CD4-positive, alpha-beta T cell (primary cell): Measurements from ENCODE around the gene PLEKHA7. TPM values are rescaled to one million over a fixed set of nuclear protein-coding genes. Genes with fewer than 3 reads are reported as not detected.
A peak's percentile ranks its signal among the peaks of the same experiment; 100 is the strongest.

Experiments used
- ATAC-seq: fragments of 200-7000 bp; cut with Tn5 transposase; one replicate; pipeline ENCODE4 v1.10.0; 2022; ENCODE audit warnings: mild to moderate bottlenecking; ENCODE audit not compliant: poor library complexity
- CTCF ChIA-PET: fragments of 350-600 bp; sonication (Branson Sonifier 250); formaldehyde crosslinking; loops from one replicate; lab custom pipeline; 2021; ENCODE audit warnings: antibody characterized with exemption, inconsistent platforms; lab: Charles Lee
- POLR2A ChIA-PET: fragments of 350-600 bp; sonication (Branson Sonifier 250); formaldehyde crosslinking; loops from one replicate; lab custom pipeline; 2021; ENCODE audit warnings: antibody characterized with exemption, inconsistent platforms; lab: Charles Lee
- DNase-seq, 14 experiments: peaks; one replicate each; pipeline ENCODE4 v3.0.0-alpha.2; 2013 to 2020; ENCODE audit warnings: mixed read lengths in 2 of 14
- H3K27ac ChIP-seq, 2 donors: one replicate each; pipeline versions ENCODE4 v1.5.1 to v1.7.0; 2013; ENCODE audit warnings: low read length in 2 of 2, low read depth in 1 of 2, mild to moderate bottlenecking in 1 of 2
- H3K27me3 ChIP-seq, 2 experiments: 1 replicate in 1 of 2; 2 replicates in 1 of 2; pipeline versions ENCODE4 v1.6.1 to v1.7.0; 2013; ENCODE audit warnings: low read length in 2 of 2, control low read depth in 1 of 2, mild to moderate bottlenecking in 1 of 2, moderate library complexity in 1 of 2; ENCODE audit not compliant: insufficient read depth in 2 of 2, control insufficient read depth in 1 of 2
- H3K36me3 ChIP-seq: one replicate; pipeline ENCODE4 v1.6.1; 2013; ENCODE audit warnings: low read length, control low read depth; ENCODE audit not compliant: insufficient read depth
- H3K4me1 ChIP-seq: one replicate; pipeline ENCODE4 v1.6.1; 2013; ENCODE audit warnings: low read length, control low read depth; ENCODE audit not compliant: insufficient read depth
- H3K4me3 ChIP-seq: one replicate; pipeline ENCODE4 v1.5.1; 2013; ENCODE audit warnings: mild to moderate bottlenecking, low read length, moderate library complexity
- H3K9me3 ChIP-seq, 2 experiments: 1 replicate in 1 of 2; 2 replicates in 1 of 2; pipeline versions ENCODE4 v1.6.1 to v1.7.0; 2013; ENCODE audit warnings: low read length in 2 of 2, mild to moderate bottlenecking in 2 of 2, control low read depth in 1 of 2, moderate library complexity in 1 of 2; ENCODE audit not compliant: control insufficient read depth in 1 of 2, insufficient read depth in 1 of 2
- H3K27ac Mint-ChIP-seq: one replicate; pipeline ENCODE4 v1.8.0; 2020; ENCODE audit warnings: mixed read lengths
- H3K27me3 Mint-ChIP-seq: one replicate; pipeline ENCODE4 v1.8.0; 2021; ENCODE audit warnings: mixed read lengths
- H3K36me3 Mint-ChIP-seq: one replicate; pipeline ENCODE4 v1.8.0; 2021; ENCODE audit warnings: low read depth, mixed read lengths
- H3K4me1 Mint-ChIP-seq: one replicate; pipeline ENCODE4 v1.8.0; 2021; ENCODE audit warnings: low read depth, mixed read lengths
- H3K4me3 Mint-ChIP-seq: one replicate; pipeline ENCODE4 v1.8.0; 2020; ENCODE audit warnings: mild to moderate bottlenecking, mixed read lengths
- H3K9me3 Mint-ChIP-seq: one replicate; pipeline ENCODE4 v1.8.0; 2020; ENCODE audit warnings: mixed read lengths
- CTCF ChIP-seq: fragments of 200-600 bp; IDR thresholded peaks from one replicate; pipeline ENCODE4 v1.8.0; 2022; ENCODE audit warnings: antibody characterized with exemption, mild to moderate bottlenecking
- intact Hi-C, 2 experiments: fragments of 100-400 bp; cut with DNase I in 1 of 2; cut with micrococcal nuclease in 1 of 2; formaldehyde crosslinking; loops; one replicate each; pipeline versions ENCODE4 v1.15.1 to v1.9.0; 2023 to 2025; cut with DNase I, micrococcal nuclease
- total RNA-seq, 174 experiments: library from RNA in 2 of 174; stranded (reverse) in 2 of 174; gene quantifications; one replicate each; pipeline ENCODE4 v1.2.3 and lab custom pipeline; 2021 to 2026

The PLEKHA7 gene
- total RNA-seq, 2 experiments from 2014 or later, result 4.5 to 4.8 TPM

- CTCF ChIA-PET, result interaction anchor here (1.5 kb wide), 1 partner anchor 11 kb away, joined by 5 read pairs; the partner anchor contains the start of gene C11orf58
- no peak overlapping the region for H3K27ac ChIP-seq
These were observed 265.1 kb downstream of the PLEKHA7 start for GRCh38 chr11:16749092-16749491.

GRCh38 chr11:16745950-16746605 lies 268.1 kb downstream of the PLEKHA7 start:
- H3K9me3 ChIP-seq, result no peaks in the 10 kb centered on the region
- no peak for TF ChIP-seq CTCF
- Mint-ChIP-seq H3K36me3 (peaks cover 89% of the 10 kb centered on the region), H3K4me1 (peaks cover 71% of the 10 kb centered on the region), H3K9me3 (no peaks in the 10 kb centered on the region), H3K4me3 (no peak overlapping the region), H3K27me3 (no peaks in the 10 kb centered on the region), H3K27ac (peak overlapping the region; percentile 13)
- ChIA-PET CTCF (no interaction called here), POLR2A (interaction anchor here (1.0 kb wide), 1 partner anchor 8 kb away, joined by 3 read pairs; the partner anchor contains the start of gene C11orf58)
- no peaks in the 10 kb centered on the region for H3K27me3 ChIP-seq
- H3K4me1 ChIP-seq, result peaks cover 15% of the 10 kb centered on the region
- no peak overlapping the region for H3K4me3 ChIP-seq
- no peak for ATAC-seq
- no peak overlapping the region for H3K27ac ChIP-seq
- DNase-seq, result no peak
- H3K36me3 ChIP-seq, result peaks cover 84% of the 10 kb centered on the region
- intact Hi-C loops, result no loop called here

More at GRCh38 chr11:16749092-16749491, 265.1 kb downstream of the PLEKHA7 start:
- Histone ChIP-seq H3K4me3 (no peak overlapping the region), H3K36me3 (peaks cover 96% of the 10 kb centered on the region), H3K9me3 (no peaks in the 10 kb centered on the region), H3K4me1 (peaks cover 2% of the 10 kb centered on the region), H3K27me3 (no peaks in the 10 kb centered on the region)
- POLR2A ChIA-PET, result interaction anchor here (1.9 kb wide), 1 partner anchor 11 kb away, joined by 7 read pairs; the partner anchor contains the start of gene C11orf58
- H3K4me3 Mint-ChIP-seq, result no peak overlapping the region
- H3K36me3 Mint-ChIP-seq, result peaks cover 96% of the 10 kb centered on the region
- no peak for DNase-seq
- H3K4me1 Mint-ChIP-seq, result peaks cover 43% of the 10 kb centered on the region
- no peak for TF ChIP-seq CTCF
- H3K9me3 Mint-ChIP-seq, result no peaks in the 10 kb centered on the region
- no peaks in the 10 kb centered on the region for H3K27me3 Mint-ChIP-seq
- ATAC-seq, result no peak
- H3K27ac Mint-ChIP-seq, result peak overlapping the region; percentile 63
- intact Hi-C loops, result no loop called here

- Histone ChIP-seq H3K27ac (no peak overlapping the region), H3K4me3 (no peak overlapping the region), H3K4me1 (peaks cover 33% of the 10 kb centered on the region), H3K36me3 (peaks cover 65% of the 10 kb centered on the region), H3K9me3 (no peaks in the 10 kb centered on the region), H3K27me3 (no peaks in the 10 kb centered on the region)
- H3K27me3 Mint-ChIP-seq, result no peaks in the 10 kb centered on the region
- H3K27ac Mint-ChIP-seq, result peak overlapping the region; percentile 13
- ATAC-seq, result no peak
- no peak for DNase-seq
- H3K9me3 Mint-ChIP-seq, result no peaks in the 10 kb centered on the region
- intact Hi-C loops, result no loop called here
- peaks cover 67% of the 10 kb centered on the region for H3K4me1 Mint-ChIP-seq
- ChIA-PET POLR2A (no interaction called here), CTCF (no interaction called here)
- no peak overlapping the region for H3K4me3 Mint-ChIP-seq
- peaks cover 72% of the 10 kb centered on the region for H3K36me3 Mint-ChIP-seq
- no peak for TF ChIP-seq CTCF
These were observed 270.0 kb downstream of the PLEKHA7 start for GRCh38 chr11:16744128-16744725.
